ENCODE measurements around the gene RNF17. TPM values are rescaled to one million over a fixed set of nuclear protein-coding genes. Genes with fewer than 3 reads are reported as not detected.
"Not testable (repeated sequence)": the region's sequence is repeated elsewhere in the genome, so short reads cannot be mapped to it uniquely, and the experiment has no call there.

The RNF17 gene
- total RNA-seq, 1 donor from 2014 or later, result 0.58 TPM

DNA sequence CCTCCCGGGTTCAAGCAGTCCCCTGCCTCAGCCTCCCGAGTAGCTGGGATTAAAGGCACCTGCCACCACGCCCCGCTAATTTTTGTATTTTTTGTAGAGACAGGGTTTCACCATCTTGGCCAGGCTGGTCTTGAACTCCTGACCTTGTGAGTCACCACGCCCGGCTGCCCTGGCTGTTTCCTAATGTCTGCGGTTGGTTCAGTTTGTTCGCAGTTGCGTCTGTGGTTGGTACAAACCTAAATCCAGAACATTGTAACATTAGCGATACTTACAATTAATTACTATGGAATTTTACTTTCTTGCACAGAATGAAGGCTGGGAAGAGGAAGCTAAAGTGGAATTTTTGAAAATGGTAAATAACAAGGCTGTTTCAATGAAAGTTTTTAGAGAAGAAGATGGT is 38.1 kb downstream of the RNF17 start:
- Histone ChIP-seq H3K27me3 (ENCODE audit: control insufficient read depth, insufficient read depth, low read length) (no peaks in the 10 kb centered on the region), H3K36me3 (ENCODE audit: control insufficient read depth, insufficient read depth, low read length) (no peaks in the 10 kb centered on the region), H3K4me3 (ENCODE audit: low read depth, low read length) (no peak overlapping the region)
- TF ChIP-seq CTCF (IDR thresholded peaks at IDR 0.05; ENCODE audit: insufficient read depth, low read length, poor library complexity, severe bottlenecking), result no peak
- DNase-seq (ENCODE audit: low read depth), result no peak

- no peak for TF ChIP-seq CTCF (IDR thresholded peaks at IDR 0.05; ENCODE audit: insufficient read depth, low read length, poor library complexity, severe bottlenecking)
- no peak overlapping the region for H3K4me3 ChIP-seq (ENCODE audit: low read depth, low read length)
- no peaks in the 10 kb centered on the region for H3K36me3 ChIP-seq (ENCODE audit: control insufficient read depth, insufficient read depth, low read length)
- DNase-seq (ENCODE audit: low read depth), result no peak
- H3K27me3 ChIP-seq (ENCODE audit: control insufficient read depth, insufficient read depth, low read length), result no peaks in the 10 kb centered on the region
These were observed 57.2 kb downstream of the RNF17 start for GRCh38 chr13:24821207-24821606.

DNA sequence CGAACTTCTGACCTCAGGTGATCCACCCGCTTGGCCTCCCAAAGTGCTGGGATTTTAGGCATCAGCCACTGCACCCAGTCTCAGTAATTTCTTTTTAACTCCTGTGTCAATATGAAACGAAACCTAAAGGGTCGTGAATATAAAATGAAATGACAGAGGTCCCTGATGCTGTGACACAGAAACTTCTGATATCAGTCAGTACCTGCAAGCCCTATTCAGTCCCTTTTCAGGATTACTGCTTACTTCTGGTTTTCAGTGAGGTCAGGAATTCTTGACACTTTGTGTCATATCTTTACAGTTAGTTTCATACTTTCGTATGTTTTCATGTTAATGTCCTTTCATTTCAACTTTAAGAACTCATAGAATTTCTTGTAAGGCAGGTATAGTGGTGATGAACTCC is 58.7 kb downstream of the RNF17 start:
- no peaks in the 10 kb centered on the region for H3K27me3 ChIP-seq (ENCODE audit: control insufficient read depth, insufficient read depth, low read length)
- no peak for TF ChIP-seq CTCF (IDR thresholded peaks at IDR 0.05; ENCODE audit: insufficient read depth, low read length, poor library complexity, severe bottlenecking)
- DNase-seq (ENCODE audit: low read depth), result no peak
- no peaks in the 10 kb centered on the region for H3K36me3 ChIP-seq (ENCODE audit: control insufficient read depth, insufficient read depth, low read length)
- H3K4me3 ChIP-seq (ENCODE audit: low read depth, low read length), result no peak overlapping the region

- not testable (repeated sequence) for DNase-seq (ENCODE audit: low read depth); H3K36me3 ChIP-seq (ENCODE audit: control insufficient read depth, insufficient read depth, low read length); H3K4me3 ChIP-seq (ENCODE audit: low read depth, low read length); H3K27me3 ChIP-seq (ENCODE audit: control insufficient read depth, insufficient read depth, low read length)
These were observed 59.2 kb downstream of the RNF17 start for GRCh38 chr13:24823122-24823710.

- no peak for DNase-seq (ENCODE audit: low read depth)
- Histone ChIP-seq H3K4me3 (ENCODE audit: low read depth, low read length) (no peak overlapping the region), H3K27me3 (ENCODE audit: control insufficient read depth, insufficient read depth, low read length) (no peaks in the 10 kb centered on the region), H3K36me3 (ENCODE audit: control insufficient read depth, insufficient read depth, low read length) (no peaks in the 10 kb centered on the region)
- no peak for TF ChIP-seq CTCF (IDR thresholded peaks at IDR 0.05; ENCODE audit: insufficient read depth, low read length, poor library complexity, severe bottlenecking)
These were observed 63.8 kb downstream of the RNF17 start for GRCh38 chr13:24827799-24828198.

DNA sequence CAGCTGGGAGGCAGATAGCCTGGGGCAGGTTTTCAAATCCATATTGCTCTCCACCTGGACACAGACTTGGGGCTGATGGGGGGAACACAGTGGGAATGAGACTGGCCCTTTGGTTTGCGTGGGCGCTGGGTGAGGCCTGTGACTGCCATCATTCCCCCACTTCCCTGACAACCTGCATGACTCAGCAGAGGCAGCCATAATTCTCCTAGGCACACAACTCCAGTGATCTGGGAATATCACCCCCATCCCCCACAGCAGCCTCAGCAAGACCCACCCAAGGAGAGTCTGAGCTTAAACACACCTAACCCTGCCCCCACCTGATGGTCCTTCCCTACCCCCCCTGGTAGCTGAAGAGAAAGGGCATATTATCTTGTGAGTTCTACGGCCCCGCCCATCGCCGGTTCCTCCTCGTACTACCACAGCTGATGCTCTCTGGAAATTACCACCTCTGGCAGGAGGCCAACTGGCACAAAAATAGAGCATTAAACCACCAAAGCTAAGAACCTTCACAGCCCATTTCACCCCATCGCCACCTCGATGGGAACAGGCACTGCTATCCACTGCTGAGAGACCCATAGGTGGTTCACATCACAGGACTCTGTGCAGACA is 71.0 kb downstream of the RNF17 start:
- no peak for TF ChIP-seq CTCF (IDR thresholded peaks at IDR 0.05; ENCODE audit: insufficient read depth, low read length, poor library complexity, severe bottlenecking)
- no peaks in the 10 kb centered on the region for H3K36me3 ChIP-seq (ENCODE audit: control insufficient read depth, insufficient read depth, low read length)
- no peak overlapping the region for H3K4me3 ChIP-seq (ENCODE audit: low read depth, low read length)
- no peaks in the 10 kb centered on the region for H3K27me3 ChIP-seq (ENCODE audit: control insufficient read depth, insufficient read depth, low read length)
- DNase-seq (ENCODE audit: low read depth), result no peak

DNA sequence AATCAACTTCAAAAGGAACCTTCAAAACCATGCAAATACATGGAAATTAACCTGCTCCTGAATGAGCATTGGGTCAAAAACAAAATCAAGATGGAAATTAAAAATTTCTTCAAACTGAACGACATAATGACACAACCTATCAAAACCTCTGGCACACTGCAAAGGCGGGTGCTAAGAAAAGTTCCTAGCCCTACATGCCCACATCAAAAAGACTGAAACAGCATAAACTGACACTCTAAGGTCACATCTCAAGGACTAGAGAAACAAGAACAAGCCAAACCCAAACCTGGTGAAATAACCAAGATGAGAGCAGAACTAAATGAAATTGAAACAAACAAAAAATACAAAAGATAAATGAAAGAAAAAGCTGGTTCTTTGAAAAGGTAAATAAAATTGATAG is 73.6 kb downstream of the RNF17 start:
- H3K36me3 ChIP-seq (ENCODE audit: control insufficient read depth, insufficient read depth, low read length); H3K27me3 ChIP-seq (ENCODE audit: control insufficient read depth, insufficient read depth, low read length); DNase-seq (ENCODE audit: low read depth); H3K4me3 ChIP-seq (ENCODE audit: low read depth, low read length): not testable (repeated sequence)
